Measurements from ENCODE around the gene PLEKHN1.
A peak's percentile ranks its signal among the peaks of the same experiment; 100 is the strongest.

The PLEKHN1 gene

DNA sequence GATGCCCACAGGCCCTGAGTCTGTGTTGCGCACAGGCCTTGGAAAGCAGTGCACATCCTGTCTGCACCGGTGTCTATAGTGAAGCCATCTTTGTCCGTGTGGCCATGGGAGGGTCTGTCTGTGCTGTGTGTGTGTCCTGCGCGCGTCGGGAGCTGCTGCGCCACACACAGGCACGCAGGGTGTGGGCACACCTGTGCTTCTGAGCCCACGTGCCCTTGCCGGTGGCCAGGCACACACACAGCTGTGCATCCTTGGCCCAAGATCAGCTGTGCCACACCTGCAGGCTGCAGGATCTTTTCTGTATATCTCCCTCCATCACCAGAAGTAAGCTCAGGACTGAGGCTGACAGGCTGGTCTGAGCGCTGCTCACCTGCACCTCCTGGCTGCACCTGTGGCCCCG lies 45.8 kb upstream of the PLEKHN1 start:
- Histone ChIP-seq H3K4me3 (ENCODE audit: low read length) (no peak overlapping the region), H3K4me1 (ENCODE audit: low read length) (0 out of 2 replicates have a peak, but pooled peaks cover 6% of the 10 kb centered on the region), H3K9me3 (ENCODE audit: insufficient read depth, low read length) (no peaks in the 10 kb centered on the region), H3K79me2 (ENCODE audit: low read length) (no peaks in the 10 kb centered on the region), H3K9ac (ENCODE audit: low read length) (no peak overlapping the region), H3K36me3 (replicated peaks; ENCODE audit: low read depth, low read length) (no peaks in the 10 kb centered on the region), H2AFZ (ENCODE audit: low read depth, low read length) (no peak overlapping the region), H3K27ac (ENCODE audit: low read length) (no peak overlapping the region), H3K27me3 (ENCODE audit: low read depth, low read length) (peaks cover 31% of the 10 kb centered on the region), H3K4me2 (ENCODE audit: low read length) (peak overlapping the region; percentile 29), H4K20me1 (ENCODE audit: insufficient read depth, low read length) (no peaks in the 10 kb centered on the region)
- no peak for TF ChIP-seq EZH2phosphoT487 (IDR thresholded peaks at IDR 0.05; ENCODE audit: low read depth)
- TF ChIP-seq, protein P1, sequence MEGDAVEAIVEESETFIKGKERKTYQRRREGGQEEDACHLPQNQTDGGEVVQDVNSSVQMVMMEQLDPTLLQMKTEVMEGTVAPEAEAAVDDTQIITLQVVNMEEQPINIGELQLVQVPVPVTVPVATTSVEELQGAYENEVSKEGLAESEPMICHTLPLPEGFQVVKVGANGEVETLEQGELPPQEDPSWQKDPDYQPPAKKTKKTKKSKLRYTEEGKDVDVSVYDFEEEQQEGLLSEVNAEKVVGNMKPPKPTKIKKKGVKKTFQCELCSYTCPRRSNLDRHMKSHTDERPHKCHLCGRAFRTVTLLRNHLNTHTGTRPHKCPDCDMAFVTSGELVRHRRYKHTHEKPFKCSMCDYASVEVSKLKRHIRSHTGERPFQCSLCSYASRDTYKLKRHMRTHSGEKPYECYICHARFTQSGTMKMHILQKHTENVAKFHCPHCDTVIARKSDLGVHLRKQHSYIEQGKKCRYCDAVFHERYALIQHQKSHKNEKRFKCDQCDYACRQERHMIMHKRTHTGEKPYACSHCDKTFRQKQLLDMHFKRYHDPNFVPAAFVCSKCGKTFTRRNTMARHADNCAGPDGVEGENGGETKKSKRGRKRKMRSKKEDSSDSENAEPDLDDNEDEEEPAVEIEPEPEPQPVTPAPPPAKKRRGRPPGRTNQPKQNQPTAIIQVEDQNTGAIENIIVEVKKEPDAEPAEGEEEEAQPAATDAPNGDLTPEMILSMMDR (IDR thresholded peaks at IDR 0.05; ENCODE audit: low read depth, low read length), result no peak

DNA sequence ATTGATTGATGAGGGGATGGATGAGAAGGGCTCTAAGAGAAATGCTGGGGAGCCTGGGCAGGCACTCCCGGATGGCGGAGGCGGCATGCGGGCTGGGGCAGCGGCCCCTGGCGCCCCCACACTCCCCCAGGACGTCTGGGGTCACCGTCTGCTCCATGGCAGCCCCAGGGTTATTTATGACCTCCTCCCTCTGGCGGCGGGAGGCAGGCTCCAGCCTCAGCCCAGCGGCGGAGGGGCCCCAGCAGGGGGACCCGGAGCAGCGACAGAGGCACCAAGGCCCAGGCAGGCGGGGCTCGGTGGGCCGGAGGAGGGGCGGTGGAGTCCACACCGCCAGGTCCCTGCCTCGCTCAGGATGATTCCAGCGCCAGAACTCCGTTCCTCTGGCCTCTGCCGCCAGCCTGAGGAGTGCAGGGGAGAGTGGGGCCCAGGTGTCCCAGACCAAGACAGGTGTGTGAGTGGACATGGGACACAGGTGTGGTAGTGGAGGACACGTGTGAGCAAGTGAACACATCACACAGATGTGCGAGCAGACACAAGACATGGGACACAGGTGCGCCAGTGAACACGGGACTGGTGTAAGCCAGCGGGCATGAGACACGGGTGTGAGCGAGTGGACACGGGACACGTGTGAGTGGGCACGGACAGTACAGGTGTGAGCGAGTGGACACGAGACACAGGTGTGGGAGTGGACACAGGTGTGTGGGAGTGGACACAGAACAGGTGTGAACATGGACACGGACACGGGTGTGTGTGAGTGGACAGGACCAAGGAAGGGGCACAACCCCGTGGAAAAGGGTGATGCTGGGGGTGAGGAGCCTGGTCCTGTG lies 45.1 kb upstream of the PLEKHN1 start:
- H3K4me2 ChIP-seq (ENCODE audit: low read length), result peak overlapping the region; percentile 29

GRCh38 chr1:923131-923990 lies 42.9 kb upstream of the PLEKHN1 start, which contains the start of gene SAMD11:
Gene SAMD11 (plus strand): TSS chr1:923923. CDS start chr1:924432, 509 bp downstream.
- Histone ChIP-seq H3K27me3 (ENCODE audit: low read depth, low read length) (0 out of 2 replicates have a peak, but pooled peaks cover 8% of the 10 kb centered on the region), H3K9ac (ENCODE audit: low read length) (no peak within 1 kb of the TSS), H3K36me3 (replicated peaks; ENCODE audit: low read depth, low read length) (no peaks in the 10 kb centered on the region), H3K27ac (ENCODE audit: low read length) (no peak within 1 kb of the TSS), H3K4me3 (ENCODE audit: low read length) (0 out of 2 replicates have a peak within 1 kb of the TSS, but pooled peaks have one; percentile 10), H3K4me2 (ENCODE audit: low read length) (peak within 1 kb of the TSS; percentile 24), H2AFZ (ENCODE audit: low read depth, low read length) (no peak within 1 kb of the TSS), H4K20me1 (ENCODE audit: insufficient read depth, low read length) (no peaks in the 10 kb centered on the region), H3K4me1 (ENCODE audit: low read length) (0 out of 2 replicates have a peak, but pooled peaks cover 6% of the 10 kb centered on the region), H3K79me2 (ENCODE audit: low read length) (no peaks in the 10 kb centered on the region), H3K9me3 (ENCODE audit: insufficient read depth, low read length) (no peaks in the 10 kb centered on the region)
- TF ChIP-seq, protein P1 (IDR thresholded peaks at IDR 0.05; ENCODE audit: low read depth, low read length), result no peak
- no peak for TF ChIP-seq EZH2phosphoT487 (IDR thresholded peaks at IDR 0.05; ENCODE audit: low read depth)

More for the DNA sequence above, 45.1 kb upstream of the PLEKHN1 start:
- 0 out of 2 replicates have a peak overlapping the region, but pooled peaks have one; percentile 11 for H3K4me3 ChIP-seq (ENCODE audit: low read length)
- H3K36me3 ChIP-seq (replicated peaks; ENCODE audit: low read depth, low read length), result no peaks in the 10 kb centered on the region
- no peaks in the 10 kb centered on the region for H4K20me1 ChIP-seq (ENCODE audit: insufficient read depth, low read length)
- H3K27me3 ChIP-seq (ENCODE audit: low read depth, low read length), result peaks cover 24% of the 10 kb centered on the region
- H3K79me2 ChIP-seq (ENCODE audit: low read length), result no peaks in the 10 kb centered on the region
- TF ChIP-seq, protein P1 (IDR thresholded peaks at IDR 0.05; ENCODE audit: low read depth, low read length), result peak; percentile 4; the same call in 1 of the 2 replicates
- TF ChIP-seq EZH2phosphoT487 (IDR thresholded peaks at IDR 0.05; ENCODE audit: low read depth), result no peak
- no peak overlapping the region for H3K27ac ChIP-seq (ENCODE audit: low read length)
- H3K4me1 ChIP-seq (ENCODE audit: low read length), result 0 out of 2 replicates have a peak, but pooled peaks cover 6% of the 10 kb centered on the region
- no peaks in the 10 kb centered on the region for H3K9me3 ChIP-seq (ENCODE audit: insufficient read depth, low read length)
- H3K9ac ChIP-seq (ENCODE audit: low read length), result no peak overlapping the region
- H2AFZ ChIP-seq (ENCODE audit: low read depth, low read length), result no peak overlapping the region

All from OCI-LY3 (cell line).